HFFc6 (cell line): ENCODE measurements around the gene PTPRD. TPM values are rescaled to one million over a fixed set of nuclear protein-coding genes. Genes with fewer than 3 reads are reported as not detected.

ENCODE experiments used
- DNase-seq: peaks from one replicate; pipeline ENCODE4 v3.0.0-alpha.2; 2018
- H3K27ac Mint-ChIP-seq: 2 replicates; pipeline ENCODE4 v1.8.0; 2020; ENCODE audit warnings: mild to moderate bottlenecking, mixed read lengths
- H3K27me3 Mint-ChIP-seq: 2 replicates; pipeline ENCODE4 v1.8.0; 2021; ENCODE audit warnings: mild to moderate bottlenecking, moderate library complexity, mixed read lengths; ENCODE audit not compliant: insufficient read depth
- H3K36me3 Mint-ChIP-seq: 2 replicates; pipeline ENCODE4 v1.8.0; 2021; ENCODE audit warnings: low read depth, mixed read lengths
- H3K4me1 Mint-ChIP-seq: 2 replicates; pipeline ENCODE4 v1.8.0; 2020; ENCODE audit warnings: low read depth, mixed read lengths
- H3K4me3 Mint-ChIP-seq: 2 replicates; pipeline ENCODE4 v1.8.0; 2020; ENCODE audit warnings: mild to moderate bottlenecking, moderate library complexity, mixed read lengths
- H3K9me3 Mint-ChIP-seq: 2 replicates; pipeline ENCODE4 v1.8.0; 2020; ENCODE audit warnings: mild to moderate bottlenecking, mixed read lengths
- CTCF ChIP-seq: fragments of 200-600 bp; sonication (generic); IDR thresholded peaks from 2 replicates; pipeline ENCODE4 v1.5.0; 2021; ENCODE audit warnings: antibody characterized with exemption, mild to moderate bottlenecking
- total RNA-seq, 6 experiments: library from RNA; stranded (reverse); fragmentation: NEBNext Ultra II Directional; extraction: Animal tissue kit (Norgen Biotek cat#: 25700); gene quantifications; 2 replicates in 1 of 6; 3 replicates in 5 of 6; pipeline ENCODE4 v1.2.3, GENCODE V29; 2021

The PTPRD gene
- total RNA-seq, 6 experiments from 2014 or later = not detected

- Mint-ChIP-seq H3K4me1 (no peaks in the 10 kb centered on the region), H3K9me3 (peaks cover 26% of the 10 kb centered on the region), H3K27me3 (no peaks in the 10 kb centered on the region), H3K36me3 (no peaks in the 10 kb centered on the region), H3K27ac (no peak overlapping the region), H3K4me3 (no peak overlapping the region)
- no peak for TF ChIP-seq CTCF
- no peak for DNase-seq
Measured at GRCh38 chr9:10594482-10594881, 18.3 kb downstream of the PTPRD start.

GRCh38 chr9:10586407-10586806 is 26.4 kb downstream of the PTPRD start:
- Mint-ChIP-seq H3K27me3 (no peaks in the 10 kb centered on the region), H3K4me3 (no peak overlapping the region), H3K9me3 (peaks cover 33% of the 10 kb centered on the region), H3K4me1 (no peaks in the 10 kb centered on the region), H3K36me3 (peaks cover 4% of the 10 kb centered on the region; the same call in 1 of the 2 replicates), H3K27ac (no peak overlapping the region)
- DNase-seq = no peak
- no peak for TF ChIP-seq CTCF

GRCh38 chr9:10571699-10572098 is 41.1 kb downstream of the PTPRD start:
- no peak for DNase-seq
- Mint-ChIP-seq H3K27ac (no peak overlapping the region), H3K27me3 (no peaks in the 10 kb centered on the region; the same call in 1 of the 2 replicates), H3K4me1 (no peaks in the 10 kb centered on the region), H3K4me3 (no peak overlapping the region), H3K36me3 (no peaks in the 10 kb centered on the region), H3K9me3 (peaks cover 17% of the 10 kb centered on the region)
- no peak for TF ChIP-seq CTCF

GRCh38 chr9:10566848-10567247 is 46.0 kb downstream of the PTPRD start:
- H3K4me3 Mint-ChIP-seq = no peak overlapping the region
- no peaks in the 10 kb centered on the region for H3K4me1 Mint-ChIP-seq
- H3K27me3 Mint-ChIP-seq = no peaks in the 10 kb centered on the region
- H3K36me3 Mint-ChIP-seq = no peaks in the 10 kb centered on the region
- no peak for TF ChIP-seq CTCF
- no peak for DNase-seq
- no peak overlapping the region for H3K27ac Mint-ChIP-seq
- H3K9me3 Mint-ChIP-seq = peaks cover 4% of the 10 kb centered on the region; the same call in 1 of the 2 replicates

GRCh38 chr9:10562581-10563343 is 50.0 kb downstream of the PTPRD start:
- Mint-ChIP-seq H3K9me3 (peaks cover 5% of the 10 kb centered on the region; the same call in 1 of the 2 replicates), H3K36me3 (no peaks in the 10 kb centered on the region), H3K27ac (no peak overlapping the region), H3K4me1 (no peaks in the 10 kb centered on the region), H3K27me3 (no peaks in the 10 kb centered on the region), H3K4me3 (no peak overlapping the region)
- no peak for DNase-seq
- TF ChIP-seq CTCF = no peak
